DOHH2 (cell line): ENCODE results near the gene RMDN2.

ENCODE experiments used
- H3F3A ChIP-seq: fragments of 200-600 bp; sonication (generic), shearing (Covaris generic); 2 replicates; pipeline ENCODE4 v1.6.0; 2016; ENCODE audit warnings: antibody characterized with exemption, mild to moderate bottlenecking; ENCODE audit not compliant: control insufficient read depth, insufficient read depth
- H3K27ac ChIP-seq: fragments of 200-600 bp; sonication (generic); 2 replicates; pipeline ENCODE4 v1.5.1; 2014; ENCODE audit warnings: low read depth, mild to moderate bottlenecking, low read length, moderate library complexity
- H3K27me3 ChIP-seq: fragments of 200-600 bp; sonication (generic); 2 replicates; pipeline ENCODE4 v1.6.1; 2014; ENCODE audit warnings: mild to moderate bottlenecking, low read length, mixed read lengths; ENCODE audit not compliant: control insufficient read depth
- H3K36me3 ChIP-seq: fragments of 200-600 bp; sonication (generic); 2 replicates; pipeline ENCODE4 v1.6.1; 2014; ENCODE audit warnings: mild to moderate bottlenecking, low read length, moderate library complexity, mixed read lengths; ENCODE audit not compliant: control insufficient read depth
- H3K4me1 ChIP-seq: fragments of 200-600 bp; sonication (generic); 2 replicates; pipeline ENCODE4 v1.6.1; 2014; ENCODE audit warnings: mild to moderate bottlenecking, low read length, mixed read lengths; ENCODE audit not compliant: control insufficient read depth
- H3K4me2 ChIP-seq: fragments of 200-600 bp; sonication (generic); 2 replicates; pipeline ENCODE4 v1.6.0; 2014; ENCODE audit warnings: mild to moderate bottlenecking, low read length, moderate library complexity
- H3K4me3 ChIP-seq: fragments of 200-600 bp; sonication (generic); 2 replicates; pipeline ENCODE4 v1.5.1; 2014; ENCODE audit warnings: mild to moderate bottlenecking, low read length, mixed read lengths
- H3K79me2 ChIP-seq: fragments of 200-600 bp; sonication (generic); 2 replicates; pipeline ENCODE4 v1.6.1; 2014; ENCODE audit warnings: mild to moderate bottlenecking, low read length, mixed read lengths; ENCODE audit not compliant: control insufficient read depth
- H3K9me2 ChIP-seq: fragments of 200-600 bp; sonication (generic); replicated peaks from 2 replicates; pipeline ENCODE4 v1.6.1; 2014; ENCODE audit warnings: mild to moderate bottlenecking, low read length, mixed read lengths; ENCODE audit not compliant: control insufficient read depth
- H3K9me3 ChIP-seq: fragments of 200-600 bp; sonication (generic); 2 replicates; pipeline ENCODE4 v1.6.1; 2014; ENCODE audit warnings: antibody characterized with exemption, low read length, mixed read lengths; ENCODE audit not compliant: control insufficient read depth, insufficient read depth
- H4K20me1 ChIP-seq: fragments of 200-600 bp; sonication (generic); 2 replicates; pipeline ENCODE4 v1.6.0; 2014; ENCODE audit warnings: low read depth, mild to moderate bottlenecking, antibody characterized with exemption, low read length, moderate library complexity; ENCODE audit not compliant: control insufficient read depth, insufficient read depth
- EZH2phosphoT487 ChIP-seq: fragments of 200-600 bp; sonication (generic); IDR thresholded peaks from 2 replicates; pipeline ENCODE4 v1.6.1; 2017; ENCODE audit warnings: borderline replicate concordance, mild to moderate bottlenecking, antibody characterized with exemption, low read length, moderate library complexity, mixed read lengths
- TF ChIP-seq, protein P1 (sequence below): fragments of 200-600 bp; sonication (generic); IDR thresholded peaks from one replicate; pipeline ENCODE4 v1.5.1; 2014; ENCODE audit warnings: antibody characterized with exemption, mild to moderate bottlenecking, low read depth, low read length; ENCODE audit not compliant: poor library complexity, severe bottlenecking

RMDN2 gene

GRCh38 chr2:37982847-37983246 lies 57.8 kb downstream of the RMDN2 start:
- Histone ChIP-seq H3K4me3 (no peak overlapping the region), H3K9me2 (no peaks in the 10 kb centered on the region), H3K4me1 (peaks cover 4% of the 10 kb centered on the region), H3K4me2 (no peak overlapping the region), H3K36me3 (no peaks in the 10 kb centered on the region), H3K79me2 (no peaks in the 10 kb centered on the region), H3K27me3 (no peaks in the 10 kb centered on the region), H3K27ac (no peak overlapping the region), H3K9me3 (no peaks in the 10 kb centered on the region), H4K20me1 (no peaks in the 10 kb centered on the region), H3F3A (no peaks in the 10 kb centered on the region)
- TF ChIP-seq, protein P1, sequence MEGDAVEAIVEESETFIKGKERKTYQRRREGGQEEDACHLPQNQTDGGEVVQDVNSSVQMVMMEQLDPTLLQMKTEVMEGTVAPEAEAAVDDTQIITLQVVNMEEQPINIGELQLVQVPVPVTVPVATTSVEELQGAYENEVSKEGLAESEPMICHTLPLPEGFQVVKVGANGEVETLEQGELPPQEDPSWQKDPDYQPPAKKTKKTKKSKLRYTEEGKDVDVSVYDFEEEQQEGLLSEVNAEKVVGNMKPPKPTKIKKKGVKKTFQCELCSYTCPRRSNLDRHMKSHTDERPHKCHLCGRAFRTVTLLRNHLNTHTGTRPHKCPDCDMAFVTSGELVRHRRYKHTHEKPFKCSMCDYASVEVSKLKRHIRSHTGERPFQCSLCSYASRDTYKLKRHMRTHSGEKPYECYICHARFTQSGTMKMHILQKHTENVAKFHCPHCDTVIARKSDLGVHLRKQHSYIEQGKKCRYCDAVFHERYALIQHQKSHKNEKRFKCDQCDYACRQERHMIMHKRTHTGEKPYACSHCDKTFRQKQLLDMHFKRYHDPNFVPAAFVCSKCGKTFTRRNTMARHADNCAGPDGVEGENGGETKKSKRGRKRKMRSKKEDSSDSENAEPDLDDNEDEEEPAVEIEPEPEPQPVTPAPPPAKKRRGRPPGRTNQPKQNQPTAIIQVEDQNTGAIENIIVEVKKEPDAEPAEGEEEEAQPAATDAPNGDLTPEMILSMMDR = no peak
- TF ChIP-seq EZH2phosphoT487 = no peak

GRCh38 chr2:37983719-37984118 lies 58.6 kb downstream of the RMDN2 start:
- Histone ChIP-seq H3K36me3 (no peaks in the 10 kb centered on the region), H4K20me1 (no peaks in the 10 kb centered on the region), H3F3A (no peaks in the 10 kb centered on the region), H3K27me3 (no peaks in the 10 kb centered on the region), H3K4me1 (peaks cover 4% of the 10 kb centered on the region), H3K4me2 (no peak overlapping the region), H3K9me3 (no peaks in the 10 kb centered on the region), H3K27ac (no peak overlapping the region), H3K9me2 (no peaks in the 10 kb centered on the region), H3K79me2 (no peaks in the 10 kb centered on the region), H3K4me3 (no peak overlapping the region)
- no peak for TF ChIP-seq EZH2phosphoT487
- TF ChIP-seq, protein P1 = no peak

- Histone ChIP-seq H3K4me3 (no peak overlapping the region), H3K79me2 (no peaks in the 10 kb centered on the region), H3K9me2 (no peaks in the 10 kb centered on the region), H3K27me3 (no peaks in the 10 kb centered on the region), H3K4me1 (peaks cover 4% of the 10 kb centered on the region), H3K9me3 (no peaks in the 10 kb centered on the region), H3K36me3 (no peaks in the 10 kb centered on the region), H3K27ac (no peak overlapping the region), H3F3A (no peaks in the 10 kb centered on the region), H3K4me2 (no peak overlapping the region), H4K20me1 (no peaks in the 10 kb centered on the region)
- TF ChIP-seq, protein P1 = no peak
- TF ChIP-seq EZH2phosphoT487 = no peak
Observed at GRCh38 chr2:37984176-37984575, 59.1 kb downstream of the RMDN2 start.

- Histone ChIP-seq H3K4me3 (no peak overlapping the region), H3K27me3 (no peaks in the 10 kb centered on the region), H3K9me3 (no peaks in the 10 kb centered on the region), H3F3A (no peaks in the 10 kb centered on the region), H3K79me2 (no peaks in the 10 kb centered on the region), H3K9me2 (no peaks in the 10 kb centered on the region), H3K4me1 (peaks cover 4% of the 10 kb centered on the region), H3K4me2 (no peak overlapping the region), H3K27ac (no peak overlapping the region), H3K36me3 (no peaks in the 10 kb centered on the region), H4K20me1 (no peaks in the 10 kb centered on the region)
- TF ChIP-seq, protein P1 = no peak
- TF ChIP-seq EZH2phosphoT487 = no peak
Observed at GRCh38 chr2:37984589-37984988, 59.5 kb downstream of the RMDN2 start.
